Natural killer cell (primary cell): ENCODE data around the gene PAN2. TPM values are rescaled to one million over a fixed set of nuclear protein-coding genes. Genes with fewer than 3 reads are reported as not detected.

ENCODE experiments used
- ATAC-seq, 3 donors: fragments of 150-1000 bp in 2 of 3; fragments of 200-7000 bp in 1 of 3; cut with Tn5 transposase; 1 replicate in 1 of 3; 2 replicates in 2 of 3; pipeline ENCODE4 v1.10.0; 2021; ENCODE audit warnings: mild to moderate bottlenecking in 2 of 3, moderate library complexity in 2 of 3
- DNase-seq, 2 donors: peaks; one replicate each; pipeline versions ENCODE4 v3.0.0 to v3.0.0-alpha.2; 2013 to 2021; ENCODE audit warnings: mixed read lengths in 1 of 2
- H3K27ac ChIP-seq: one replicate; pipeline ENCODE4 v1.5.1; 2013; ENCODE audit warnings: mild to moderate bottlenecking, low read length
- H3K27me3 ChIP-seq: one replicate; pipeline ENCODE4 v1.6.1; 2013; ENCODE audit warnings: low read length; ENCODE audit not compliant: control insufficient read depth, insufficient read depth
- H3K36me3 ChIP-seq: one replicate; pipeline ENCODE4 v1.6.1; 2013; ENCODE audit warnings: low read length; ENCODE audit not compliant: control insufficient read depth, insufficient read depth
- H3K4me1 ChIP-seq: one replicate; pipeline ENCODE4 v1.6.1; 2013; ENCODE audit warnings: low read length; ENCODE audit not compliant: control insufficient read depth, insufficient read depth
- H3K4me3 ChIP-seq: one replicate; pipeline ENCODE4 v1.5.1; 2013; ENCODE audit warnings: low read length
- H3K9me3 ChIP-seq: one replicate; pipeline ENCODE4 v1.6.1; 2013; ENCODE audit warnings: low read length; ENCODE audit not compliant: control insufficient read depth, insufficient read depth
- H3K27ac Mint-ChIP-seq, 2 donors: one replicate each; pipeline ENCODE4 v1.8.0; 2022; ENCODE audit warnings: mild to moderate bottlenecking in 2 of 2, mixed read lengths in 2 of 2, moderate library complexity in 1 of 2
- H3K27me3 Mint-ChIP-seq, 2 donors: one replicate each; pipeline ENCODE4 v1.8.0; 2022; ENCODE audit warnings: low read depth in 2 of 2, mixed read lengths in 2 of 2
- H3K36me3 Mint-ChIP-seq: one replicate; pipeline ENCODE4 v1.8.0; 2022; ENCODE audit warnings: mixed read lengths
- H3K4me1 Mint-ChIP-seq, 2 donors: one replicate each; pipeline ENCODE4 v1.8.0; 2022; ENCODE audit warnings: mixed read lengths in 2 of 2
- H3K4me3 Mint-ChIP-seq: one replicate; pipeline ENCODE4 v1.8.0; 2022; ENCODE audit warnings: mild to moderate bottlenecking, moderate library complexity, mixed read lengths
- H3K9me3 Mint-ChIP-seq, 2 donors: one replicate each; pipeline ENCODE4 v1.8.0; 2022; ENCODE audit warnings: mixed read lengths in 2 of 2
- WGBS: methylation state at CpG from one replicate; pipeline ENCODE4 v1.1.7; 2013; ENCODE audit warnings: missing lambda C conversion rate; ENCODE audit not compliant: insufficient coverage; 5-methylcytosine and 5-hydroxymethylcytosine counted together
- intact Hi-C: fragments of 100-400 bp; cut with micrococcal nuclease; formaldehyde crosslinking; loops from one replicate; pipeline ENCODE4 v1.14.2; 2022
- total RNA-seq, 4 donors: library from RNA; stranded (reverse); fragments of 120-200 nt in 1 of 4; gene quantifications; one replicate each; pipeline versions ENCODE4 v1.2.3 to v1.2.4, GENCODE V29; 2013 to 2022
- TF ChIP-seq, protein P1 (sequence below): fragments of 200-600 bp; IDR thresholded peaks from one replicate; pipeline ENCODE4 v1.8.0; 2022; ENCODE audit warnings: antibody characterized with exemption

PAN2 gene
- total RNA-seq, 3 donors from 2014 or later (not counting 1 experiment from before 2014, with no cell fraction given) = 86.2 to 117 (median 95.7) TPM

DNA sequence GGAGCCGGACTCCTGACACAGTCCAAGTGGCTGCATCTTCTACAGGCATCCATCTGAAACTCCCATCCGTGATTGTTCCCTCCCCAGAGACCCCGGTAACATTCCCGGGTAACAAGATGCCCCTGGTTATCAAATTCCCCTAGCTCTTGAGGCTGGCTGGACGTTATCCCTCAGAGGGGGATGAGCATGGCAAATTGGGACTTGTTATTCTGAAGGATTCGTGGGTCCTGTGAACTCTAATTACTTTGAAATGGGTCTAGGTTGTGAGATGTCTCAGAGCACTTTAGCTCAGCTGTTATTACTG lies 642 bp upstream of the PAN2 start:
- H3K27me3 ChIP-seq = no peaks in the 10 kb centered on the region
- Mint-ChIP-seq H3K36me3 (no peaks in the 10 kb centered on the region), H3K4me3 (peak overlapping the region; percentile 93), H3K4me1 (peaks cover 19 to 38% of the 10 kb centered on the region in 2 donors), H3K27me3 (no peaks in the 10 kb centered on the region), H3K9me3 (no peaks in the 10 kb centered on the region), H3K27ac (peak overlapping the region; percentile 99)
- no peaks in the 10 kb centered on the region for H3K36me3 ChIP-seq
- intact Hi-C loops = loop anchor here (1.0 to 5.0 kb wide), 4 partner anchors 18 to 133 kb away; partner anchors contain the start of genes COQ10A, SPRYD4 and STAT2
- WGBS = 7% methylated on average over 5 of the region's 6 CpGs
- H3K27ac ChIP-seq = peak overlapping the region; percentile 99
- no peaks in the 10 kb centered on the region for H3K9me3 ChIP-seq
- no peak for DNase-seq
- ATAC-seq = no peak
- peak overlapping the region; percentile 77 for H3K4me3 ChIP-seq
- TF ChIP-seq, protein P1, sequence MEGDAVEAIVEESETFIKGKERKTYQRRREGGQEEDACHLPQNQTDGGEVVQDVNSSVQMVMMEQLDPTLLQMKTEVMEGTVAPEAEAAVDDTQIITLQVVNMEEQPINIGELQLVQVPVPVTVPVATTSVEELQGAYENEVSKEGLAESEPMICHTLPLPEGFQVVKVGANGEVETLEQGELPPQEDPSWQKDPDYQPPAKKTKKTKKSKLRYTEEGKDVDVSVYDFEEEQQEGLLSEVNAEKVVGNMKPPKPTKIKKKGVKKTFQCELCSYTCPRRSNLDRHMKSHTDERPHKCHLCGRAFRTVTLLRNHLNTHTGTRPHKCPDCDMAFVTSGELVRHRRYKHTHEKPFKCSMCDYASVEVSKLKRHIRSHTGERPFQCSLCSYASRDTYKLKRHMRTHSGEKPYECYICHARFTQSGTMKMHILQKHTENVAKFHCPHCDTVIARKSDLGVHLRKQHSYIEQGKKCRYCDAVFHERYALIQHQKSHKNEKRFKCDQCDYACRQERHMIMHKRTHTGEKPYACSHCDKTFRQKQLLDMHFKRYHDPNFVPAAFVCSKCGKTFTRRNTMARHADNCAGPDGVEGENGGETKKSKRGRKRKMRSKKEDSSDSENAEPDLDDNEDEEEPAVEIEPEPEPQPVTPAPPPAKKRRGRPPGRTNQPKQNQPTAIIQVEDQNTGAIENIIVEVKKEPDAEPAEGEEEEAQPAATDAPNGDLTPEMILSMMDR = no peak
- peaks cover 37% of the 10 kb centered on the region for H3K4me1 ChIP-seq

GRCh38 chr12:56333197-56333678 lies 562 bp downstream of the PAN2 start:
- Mint-ChIP-seq H3K36me3 (no peaks in the 10 kb centered on the region), H3K27ac (peak overlapping the region; percentile 99), H3K4me3 (peak overlapping the region; percentile 93), H3K27me3 (no peaks in the 10 kb centered on the region), H3K4me1 (peaks cover 19 to 28% of the 10 kb centered on the region in 2 donors), H3K9me3 (no peaks in the 10 kb centered on the region)
- H3K9me3 ChIP-seq = no peaks in the 10 kb centered on the region
- peaks cover 27% of the 10 kb centered on the region for H3K4me1 ChIP-seq
- no peak for DNase-seq
- H3K36me3 ChIP-seq = peaks cover 3% of the 10 kb centered on the region
- 6% methylated on average over 5 of the region's 8 CpGs for WGBS
- peak overlapping the region; percentile 99 for H3K27ac ChIP-seq
- H3K4me3 ChIP-seq = peak overlapping the region; percentile 77
- ATAC-seq = peak in 2 of 3 donors; percentile 6 to 10
- TF ChIP-seq, protein P1 = no peak
- intact Hi-C loops = loop anchor here (5.0 kb wide), 1 partner anchor 134 kb away; the partner anchor contains the start of gene SPRYD4
- H3K27me3 ChIP-seq = no peaks in the 10 kb centered on the region

- Histone ChIP-seq H3K9me3 (no peaks in the 10 kb centered on the region), H3K4me3 (peak overlapping the region; percentile 77), H3K4me1 (peaks cover 22% of the 10 kb centered on the region), H3K27ac (peak overlapping the region; percentile 99), H3K27me3 (no peaks in the 10 kb centered on the region), H3K36me3 (peaks cover 7% of the 10 kb centered on the region)
- WGBS = 97% methylated on average over 11 of the region's 11 CpGs
- Mint-ChIP-seq H3K36me3 (peaks cover under 1% of the 10 kb centered on the region), H3K27me3 (no peaks in the 10 kb centered on the region), H3K4me3 (peak overlapping the region; percentile 93), H3K4me1 (peaks cover 19 to 27% of the 10 kb centered on the region in 2 donors), H3K27ac (peak overlapping the region; percentile 99), H3K9me3 (no peaks in the 10 kb centered on the region)
- intact Hi-C loops = loop anchor here (5.0 kb wide), 1 partner anchor 135 kb away; the partner anchor contains the start of gene SPRYD4
- ATAC-seq = no peak
- TF ChIP-seq, protein P1 = no peak
- no peak for DNase-seq
Observed at GRCh38 chr12:56332512-56333196, 1.1 kb downstream of the PAN2 start.
